ENCODE measurements around the gene SPP1. TPM values are rescaled to one million over a fixed set of nuclear protein-coding genes. Genes with fewer than 3 reads are reported as not detected.
"Not testable (repeated sequence)": the region's sequence is repeated elsewhere in the genome, so short reads cannot be mapped to it uniquely, and the experiment has no call there.

Gene SPP1
- total RNA-seq, 3 donors from 2014 or later: 1.4 to 27.6 (median 3.0) TPM

- TF ChIP-seq CTCF (IDR thresholded peaks at IDR 0.05): no peak
- intact Hi-C loops (cut with DNase I, micrococcal nuclease): no loop called here
- ATAC-seq: no peak
Observed at GRCh38 chr4:87933337-87933736, 42.2 kb upstream of the SPP1 start.

DNA sequence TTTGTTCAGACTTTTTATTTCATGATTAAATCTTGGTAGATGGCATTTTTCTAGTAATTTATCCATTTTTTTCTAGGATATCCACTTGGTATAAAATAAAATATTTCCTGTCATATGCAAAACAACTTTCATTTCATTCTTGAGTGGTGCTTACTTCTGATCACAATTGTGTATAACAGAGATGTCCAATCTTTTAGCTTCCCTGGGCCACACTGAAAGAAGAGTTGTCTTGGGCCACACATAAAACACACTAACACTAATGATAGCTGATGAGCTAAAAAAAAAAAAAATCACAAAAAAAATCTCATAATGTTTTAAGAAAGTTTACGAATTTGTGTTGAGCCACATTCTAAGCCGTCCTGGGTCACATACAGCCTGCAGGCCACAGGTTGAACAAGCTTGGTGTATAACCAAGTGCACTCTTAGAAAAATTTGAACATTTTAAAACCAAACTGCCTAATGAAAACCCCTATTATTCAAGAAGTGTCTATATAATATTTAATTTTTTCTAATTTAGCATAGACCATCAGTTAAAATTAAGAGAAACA, 41.3 kb upstream of the SPP1 start:
- intact Hi-C loops (cut with DNase I, micrococcal nuclease): no loop called here
- no peaks in the 10 kb centered on the region for H3K4me1 ChIP-seq (ENCODE audit: low read depth)
- DNase-seq (no peak), ATAC-seq (no peak)
- no peaks in the 10 kb centered on the region for H3K9me3 ChIP-seq
- no peak for TF ChIP-seq CTCF (IDR thresholded peaks at IDR 0.05)
- H3K4me3 ChIP-seq: no peak overlapping the region
- no peaks in the 10 kb centered on the region for H3K36me3 ChIP-seq (ENCODE audit: low read depth)

More at GRCh38 chr4:87933337-87933736, 42.2 kb upstream of the SPP1 start:
- Histone ChIP-seq H3K4me3 (no peak overlapping the region), H3K9me3 (no peaks in the 10 kb centered on the region), H3K36me3 (ENCODE audit: low read depth) (no peaks in the 10 kb centered on the region), H3K4me1 (ENCODE audit: low read depth) (no peaks in the 10 kb centered on the region)
- no peak for DNase-seq

GRCh38 chr4:87934973-87935372, 40.5 kb upstream of the SPP1 start:
- no peak overlapping the region for H3K4me3 ChIP-seq
- TF ChIP-seq CTCF (IDR thresholded peaks at IDR 0.05): no peak
- H3K9me3 ChIP-seq: no peaks in the 10 kb centered on the region
- ATAC-seq (no peak), DNase-seq (no peak)
- no peaks in the 10 kb centered on the region for H3K36me3 ChIP-seq (ENCODE audit: low read depth)
- intact Hi-C loops (cut with DNase I, micrococcal nuclease): no loop called here
- H3K4me1 ChIP-seq (ENCODE audit: low read depth): no peaks in the 10 kb centered on the region

GRCh38 chr4:87935954-87936353, 39.6 kb upstream of the SPP1 start:
- H3K4me1 ChIP-seq (ENCODE audit: low read depth); DNase-seq; intact Hi-C loops (cut with DNase I, micrococcal nuclease); H3K36me3 ChIP-seq (ENCODE audit: low read depth); H3K4me3 ChIP-seq; ATAC-seq; H3K9me3 ChIP-seq: not testable (repeated sequence)

- intact Hi-C loops (cut with DNase I, micrococcal nuclease): no loop called here
- Histone ChIP-seq H3K9me3 (no peaks in the 10 kb centered on the region), H3K36me3 (ENCODE audit: low read depth) (no peaks in the 10 kb centered on the region), H3K4me1 (ENCODE audit: low read depth) (no peaks in the 10 kb centered on the region), H3K4me3 (no peak overlapping the region)
- no peak for ATAC-seq
- TF ChIP-seq CTCF (IDR thresholded peaks at IDR 0.05): no peak
- no peak for DNase-seq
Observed at GRCh38 chr4:87937523-87937922, 38.0 kb upstream of the SPP1 start.

- intact Hi-C loops (cut with DNase I, micrococcal nuclease): no loop called here
- Histone ChIP-seq H3K9me3 (no peaks in the 10 kb centered on the region), H3K4me3 (no peak overlapping the region), H3K4me1 (ENCODE audit: low read depth) (no peaks in the 10 kb centered on the region), H3K36me3 (ENCODE audit: low read depth) (no peaks in the 10 kb centered on the region)
- no peak for TF ChIP-seq CTCF (IDR thresholded peaks at IDR 0.05)
- DNase-seq (no peak), ATAC-seq (no peak)
Observed at GRCh38 chr4:87938746-87939145, 36.8 kb upstream of the SPP1 start.
